HepG2 (cell line): ENCODE results near the gene CTNND2. TPM values are rescaled to one million over a fixed set of nuclear protein-coding genes. Genes with fewer than 3 reads are reported as not detected.

Experiments used
- ATAC-seq: fragments of 200-7000 bp; cut with Tn5 transposase; 3 replicates; pipeline ENCODE4 v1.9.1; 2020; ENCODE audit warnings: mild to moderate bottlenecking, moderate library complexity
- BruUV-seq: library from RNA; stranded (reverse); fragments of 400-500 nt; replicated peaks from 2 replicates; lab custom pipeline; 2021; lab: Mats Ljungman, UMichigan
- CTCF ChIA-PET: fragments of 300-600 bp; formaldehyde crosslinking; extraction: SDS; loops from one replicate; lab custom pipeline; 2021; ENCODE audit warnings: low total read pairs, inconsistent platforms, low intra/inter-chr PET ratio; lab: Yijun Ruan, JAX
- POLR2A ChIA-PET: fragments of 350-600 bp; sonication (Branson Sonifier 250); formaldehyde crosslinking; loops from one replicate; lab custom pipeline; 2020; ENCODE audit warnings: antibody characterized with exemption, inconsistent platforms; lab: Yijun Ruan, JAX
- DNase-seq: peaks from one replicate; pipeline ENCODE4 v3.0.0-alpha.2; 2015; ENCODE audit warnings: low spot score
- FAIRE-seq: peaks from 3 replicates; lab custom pipeline; 2011; peaks lifted over from hg19 to GRCh38; lab: Jason Lieb, UNC
- H2AFZ ChIP-seq: one replicate; pipeline ENCODE4 v1.6.1; 2011; ENCODE audit warnings: low read length, inconsistent platforms
- H3K27ac ChIP-seq: fragments of 300-600 bp; 3 replicates; pipeline ENCODE4 v1.8.0; 2011; ENCODE audit warnings: mixed run types, mild to moderate bottlenecking, mixed read lengths, low read length, inconsistent platforms; ENCODE audit not compliant: insufficient read depth; ENCODE audit errors: extremely low read length
- H3K27me3 ChIP-seq, 2 experiments: fragments of 200-600 bp in 1 of 2; 2 replicates in 1 of 2; 3 replicates in 1 of 2; pipeline versions ENCODE4 v1.6.0 to v1.8.0; 2011; ENCODE audit warnings: low read length in 2 of 2, mild to moderate bottlenecking in 2 of 2, moderate library complexity in 2 of 2, inconsistent platforms in 1 of 2; ENCODE audit not compliant: insufficient read depth in 2 of 2, control insufficient read depth in 1 of 2
- H3K36me3 ChIP-seq, 2 experiments: fragments of 200-600 bp in 1 of 2; replicated peaks in 1 of 2; 2 replicates in 1 of 2; 3 replicates in 1 of 2; pipeline versions ENCODE4 v1.5.1 to v1.8.0; 2011; ENCODE audit warnings: low read length in 2 of 2, inconsistent platforms in 1 of 2; ENCODE audit not compliant: insufficient read depth in 2 of 2, control insufficient read depth in 1 of 2
- H3K4me1 ChIP-seq: 2 replicates; pipeline ENCODE4 v1.5.1; 2012; ENCODE audit warnings: low read length, inconsistent platforms; ENCODE audit not compliant: insufficient read depth
- H3K4me2 ChIP-seq: 2 replicates; pipeline ENCODE4 v1.6.0; 2011; ENCODE audit warnings: low read depth, low read length, inconsistent platforms
- H3K4me3 ChIP-seq, 3 experiments: fragments of 200-600 bp in 1 of 3; sonication (generic), shearing (Covaris generic) in 1 of 3; replicated peaks in 1 of 3; 2 replicates each; pipeline ENCODE4 v1.5.1; 2011 to 2016; ENCODE audit warnings: low read length in 3 of 3, inconsistent platforms in 2 of 3, low read depth in 2 of 3, mild to moderate bottlenecking in 2 of 3, control low read depth in 1 of 3, mixed read lengths in 1 of 3; ENCODE audit not compliant: insufficient read depth in 1 of 3
- H3K79me2 ChIP-seq: one replicate; pipeline ENCODE4 v1.6.1; 2011; ENCODE audit warnings: low read length, inconsistent platforms; ENCODE audit not compliant: insufficient read depth
- H3K9ac ChIP-seq: 2 replicates; pipeline ENCODE4 v1.6.0; 2011; ENCODE audit warnings: mild to moderate bottlenecking, low read depth, low read length, inconsistent platforms; ENCODE audit not compliant: insufficient read depth
- H3K9me3 ChIP-seq: 2 replicates; pipeline ENCODE4 v1.5.1; 2012; ENCODE audit warnings: mild to moderate bottlenecking, low read length
- H4K20me1 ChIP-seq: 2 replicates; pipeline ENCODE4 v1.6.0; 2011; ENCODE audit warnings: inconsistent platforms, mild to moderate bottlenecking, low read length, moderate library complexity; ENCODE audit not compliant: insufficient read depth
- ARID2 ChIP-seq: sonication (generic); formaldehyde crosslinking; IDR thresholded peaks from 2 replicates; pipeline ENCODE4 v1.8.1; 2022; ENCODE audit warnings: mild to moderate bottlenecking, missing genetic modification reagents, borderline replicate concordance
- ATF3 ChIP-seq: sonication (generic); formaldehyde crosslinking; IDR thresholded peaks from 2 replicates; pipeline ENCODE4 v1.4.0; 2020; ENCODE audit warnings: missing genetic modification reagents
- HMGXB4 ChIP-seq, 2 experiments: sonication (generic) in 1 of 2; formaldehyde crosslinking in 1 of 2; IDR thresholded peaks; 2 replicates each; pipeline versions ENCODE4 v1.4.0 to v1.6.1; 2018 to 2020; ENCODE audit warnings: missing genetic modification reagents in 2 of 2, borderline replicate concordance in 1 of 2, low read depth in 1 of 2, mild to moderate bottlenecking in 1 of 2, missing biosample characterization in 1 of 2
- JUNB ChIP-seq: sonication (generic); formaldehyde crosslinking; IDR thresholded peaks from 2 replicates; pipeline ENCODE4 v1.8.0; 2022; ENCODE audit warnings: missing genetic modification reagents, mild to moderate bottlenecking, borderline replicate concordance
- WGBS: methylation state at CpG from one replicate; pipeline ENCODE4 v1.1.6; 2017; ENCODE audit warnings: low lambda C conversion rate; 5-methylcytosine and 5-hydroxymethylcytosine counted together
- in situ Hi-C: cut with HindIII; loops from 2 replicates; pipeline ENCODE4 v1.10.0; 2017; ENCODE audit warnings: low pct_unique_long_range_greater_than_20kb; ENCODE audit not compliant: extremely low pct_ligation_motif_present
- intact Hi-C: fragments of 100-400 bp; cut with micrococcal nuclease; formaldehyde crosslinking; loops from one replicate; pipeline ENCODE4 v1.10.0; 2022; ENCODE audit not compliant: unreplicated experiment
- polyA plus RNA-seq, 8 experiments: library from polyadenylated mRNA; depleted of rRNA in 3 of 8; stranded (reverse) in 7 of 8; unstranded in 1 of 8; fragments of >200 nt; fragmentation: Illumina TruSeq in 4 of 8; extraction: Trizol in 4 of 8; gene quantifications; 2 replicates each; pipeline versions ENCODE4 v1.2.1 to v1.2.3, GENCODE V29; 2011 to 2016; ENCODE audit warnings: low read depth in 4 of 8, missing spikeins in 1 of 8, mixed read lengths in 1 of 8; ENCODE audit not compliant: insufficient read depth in 1 of 8
- total RNA-seq, 5 experiments: library from RNA; depleted of rRNA; stranded (reverse); fragments of >200 nt; fragmentation: Illumina TruSeq; extraction: Trizol; gene quantifications; 2 replicates each; pipeline ENCODE4 v1.2.3, GENCODE V29; 2016; ENCODE audit warnings: low read depth in 1 of 5
- TF ChIP-seq, protein P1 (sequence below): sonication (generic); formaldehyde crosslinking; IDR thresholded peaks from 2 replicates; pipeline ENCODE4 v1.4.0; 2020; ENCODE audit warnings: missing genetic modification reagents

The CTNND2 gene
- total and polyA plus RNA-seq, 2 of the 13 experiments (the other 11 are each of a cell fraction or from before 2014, with no cell fraction given): not detected

- POLR2A ChIA-PET: no interaction called here
Observed at GRCh38 chr5:11378461-11378860, 525.8 kb downstream of the CTNND2 start.

More at GRCh38 chr5:11378461-11378860, 525.8 kb downstream of the CTNND2 start:
- CTCF ChIA-PET: no interaction called here
- Histone ChIP-seq H3K27ac (no peak overlapping the region), H3K27me3 (peaks cover 0 to 13% of the 10 kb centered on the region in 2 experiments; a peak in 1 of 5 replicates), H4K20me1 (no peaks in the 10 kb centered on the region), H3K4me2 (no peak overlapping the region)
- no peak for ATAC-seq
- in situ Hi-C loops: loop anchor here (25.0 kb wide), 1 partner anchor 234 kb away; no protein-coding TSS in a partner anchor
- no peak for FAIRE-seq
- TF ChIP-seq HMGXB4 (CRISPR knock-in tag; IDR thresholded peaks at IDR 0.05; ENCODE audit: borderline replicate concordance in 1 of 2, low read depth in 1 of 2): no peak
- no peak for TF ChIP-seq ATF3 (CRISPR knock-in tag)
- TF ChIP-seq, protein P1, sequence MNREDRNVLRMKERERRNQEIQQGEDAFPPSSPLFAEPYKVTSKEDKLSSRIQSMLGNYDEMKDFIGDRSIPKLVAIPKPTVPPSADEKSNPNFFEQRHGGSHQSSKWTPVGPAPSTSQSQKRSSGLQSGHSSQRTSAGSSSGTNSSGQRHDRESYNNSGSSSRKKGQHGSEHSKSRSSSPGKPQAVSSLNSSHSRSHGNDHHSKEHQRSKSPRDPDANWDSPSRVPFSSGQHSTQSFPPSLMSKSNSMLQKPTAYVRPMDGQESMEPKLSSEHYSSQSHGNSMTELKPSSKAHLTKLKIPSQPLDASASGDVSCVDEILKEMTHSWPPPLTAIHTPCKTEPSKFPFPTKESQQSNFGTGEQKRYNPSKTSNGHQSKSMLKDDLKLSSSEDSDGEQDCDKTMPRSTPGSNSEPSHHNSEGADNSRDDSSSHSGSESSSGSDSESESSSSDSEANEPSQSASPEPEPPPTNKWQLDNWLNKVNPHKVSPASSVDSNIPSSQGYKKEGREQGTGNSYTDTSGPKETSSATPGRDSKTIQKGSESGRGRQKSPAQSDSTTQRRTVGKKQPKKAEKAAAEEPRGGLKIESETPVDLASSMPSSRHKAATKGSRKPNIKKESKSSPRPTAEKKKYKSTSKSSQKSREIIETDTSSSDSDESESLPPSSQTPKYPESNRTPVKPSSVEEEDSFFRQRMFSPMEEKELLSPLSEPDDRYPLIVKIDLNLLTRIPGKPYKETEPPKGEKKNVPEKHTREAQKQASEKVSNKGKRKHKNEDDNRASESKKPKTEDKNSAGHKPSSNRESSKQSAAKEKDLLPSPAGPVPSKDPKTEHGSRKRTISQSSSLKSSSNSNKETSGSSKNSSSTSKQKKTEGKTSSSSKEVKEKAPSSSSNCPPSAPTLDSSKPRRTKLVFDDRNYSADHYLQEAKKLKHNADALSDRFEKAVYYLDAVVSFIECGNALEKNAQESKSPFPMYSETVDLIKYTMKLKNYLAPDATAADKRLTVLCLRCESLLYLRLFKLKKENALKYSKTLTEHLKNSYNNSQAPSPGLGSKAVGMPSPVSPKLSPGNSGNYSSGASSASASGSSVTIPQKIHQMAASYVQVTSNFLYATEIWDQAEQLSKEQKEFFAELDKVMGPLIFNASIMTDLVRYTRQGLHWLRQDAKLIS (CRISPR knock-in tag): no peak
- no peak for TF ChIP-seq ARID2 (CRISPR knock-in tag)
- no peak for TF ChIP-seq JUNB
- TF ChIP-seq, all 625 proteins: peak for 0
- Histone ChIP-seq H3K9me3 (no peaks in the 10 kb centered on the region), H3K4me3 (no peak overlapping the region), H3K36me3 (no peaks in the 10 kb centered on the region), H3K4me1 (no peaks in the 10 kb centered on the region), H3K9ac (no peak overlapping the region), H2AFZ (no peak overlapping the region), H3K79me2 (no peaks in the 10 kb centered on the region)
- no TSS peak for BruUV-seq
- no peak for DNase-seq
- 63% methylated on average over 5 of the region's 5 CpGs for WGBS
- intact Hi-C loops: no loop called here
